ENCODE data around the gene ANKRD12.
A peak's percentile ranks its signal among the peaks of the same experiment; 100 is the strongest.

The ANKRD12 gene

DNA sequence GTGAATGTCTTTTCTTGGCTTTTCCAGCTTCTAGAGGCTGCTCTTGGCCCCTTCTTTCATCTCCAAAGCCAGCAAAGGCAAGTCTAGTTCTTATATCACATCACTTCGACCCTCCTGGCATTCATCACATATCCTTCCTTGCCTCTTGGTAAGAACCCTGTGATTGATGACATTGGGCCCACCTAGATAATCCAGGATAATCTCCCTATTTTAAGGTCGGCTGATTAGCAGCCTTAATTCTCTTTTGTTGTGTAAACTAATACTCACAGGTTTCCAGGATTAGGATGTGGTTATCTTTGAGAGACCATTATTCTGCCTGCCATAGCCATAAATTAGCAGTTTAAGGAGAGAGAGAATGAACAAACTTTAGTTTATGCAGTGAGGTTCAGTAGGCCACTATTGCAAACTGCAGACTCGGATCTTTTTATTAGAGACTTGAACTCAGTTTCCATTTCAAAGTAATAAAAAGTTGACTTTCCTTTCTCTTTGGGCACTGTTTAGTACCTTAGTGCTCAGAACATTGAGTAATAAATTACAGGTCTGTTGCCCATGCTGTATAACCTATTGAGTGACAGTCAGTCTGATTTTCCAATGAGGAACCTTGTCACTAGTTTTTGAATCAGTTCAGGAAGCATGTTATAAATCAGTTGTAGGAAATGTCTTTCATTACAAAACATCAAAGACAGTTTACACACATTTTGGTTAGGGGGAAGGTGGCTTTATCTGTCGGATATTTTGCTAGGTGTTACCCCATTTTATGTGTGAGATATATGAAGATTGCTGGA lies 29.6 kb upstream of the ANKRD12 start:
- peak; percentile 12 for DNase-seq (ENCODE audit: low spot score)

DNA sequence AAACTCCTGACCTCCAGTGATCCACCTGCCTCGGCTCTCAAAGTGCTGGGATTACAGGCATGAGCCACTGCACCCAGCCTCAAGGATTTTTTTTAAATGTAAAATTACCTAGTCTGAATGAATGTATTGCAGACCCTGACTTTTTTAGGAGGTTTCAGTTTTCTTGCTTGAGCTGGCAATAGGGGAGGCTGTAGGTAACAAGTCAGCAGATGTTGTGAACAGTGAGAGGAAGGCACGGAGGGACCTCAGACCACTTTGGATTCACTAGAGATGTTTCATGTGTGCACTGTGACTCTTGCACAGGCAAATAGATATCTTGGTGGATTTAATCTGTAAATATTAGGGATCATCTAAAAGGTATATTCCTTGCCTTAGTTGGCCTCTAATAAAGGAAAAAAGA lies 27.7 kb upstream of the ANKRD12 start:
- DNase-seq (ENCODE audit: low spot score): no peak

DNA sequence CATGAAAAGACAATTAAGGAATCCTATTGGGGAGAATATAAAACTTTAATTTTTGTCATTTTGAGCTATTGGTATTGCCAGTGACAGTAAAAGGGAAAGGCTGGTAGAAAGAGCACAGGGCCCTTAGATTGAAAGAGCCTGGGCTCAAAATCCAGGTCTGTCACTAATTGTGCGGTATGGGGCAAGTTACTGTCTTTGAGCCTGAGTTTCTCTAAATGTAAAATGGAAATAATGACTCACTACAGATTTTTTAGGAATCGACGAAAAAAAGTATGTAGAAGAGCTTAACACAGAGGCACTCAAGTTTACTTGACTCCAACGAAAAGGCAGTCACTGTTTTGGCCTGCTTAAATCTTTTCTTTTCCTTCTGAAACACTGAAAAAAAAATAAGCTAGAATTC lies 27.1 kb upstream of the ANKRD12 start:
- no peak for DNase-seq (ENCODE audit: low spot score)

DNA sequence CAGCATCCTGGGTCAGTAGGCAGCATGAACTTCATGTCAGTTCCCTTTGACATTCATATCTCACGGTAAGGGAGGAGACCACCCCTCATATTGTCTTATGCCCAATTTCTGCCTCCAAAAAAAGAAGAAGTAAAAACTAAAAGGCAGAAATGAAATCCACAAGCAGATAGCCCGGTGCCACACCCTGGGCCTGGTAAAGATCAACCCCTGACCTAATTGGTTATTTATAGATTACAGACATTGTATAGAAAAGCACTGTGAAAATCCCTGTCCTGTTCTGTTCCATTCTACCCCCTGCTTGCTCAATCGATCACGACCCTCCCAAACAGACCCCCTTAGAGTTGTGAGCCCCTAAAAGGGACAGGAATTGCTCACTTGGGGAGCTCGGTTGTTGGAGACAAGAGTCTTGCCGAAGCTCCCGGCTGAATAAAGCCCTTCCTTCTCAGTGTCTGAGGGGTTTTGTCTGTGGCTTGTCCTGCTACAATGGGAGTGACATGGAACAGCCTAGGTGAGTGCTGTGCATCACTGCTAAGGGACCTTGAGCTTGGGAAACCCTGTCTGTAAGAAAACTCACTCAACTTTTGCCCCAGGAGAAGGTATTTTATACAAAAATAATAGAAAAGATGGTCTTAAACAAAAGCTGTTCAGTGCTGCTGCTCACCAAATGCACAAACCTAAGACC lies 23.0 kb upstream of the ANKRD12 start:
- no peak for DNase-seq (ENCODE audit: low spot score)

DNA sequence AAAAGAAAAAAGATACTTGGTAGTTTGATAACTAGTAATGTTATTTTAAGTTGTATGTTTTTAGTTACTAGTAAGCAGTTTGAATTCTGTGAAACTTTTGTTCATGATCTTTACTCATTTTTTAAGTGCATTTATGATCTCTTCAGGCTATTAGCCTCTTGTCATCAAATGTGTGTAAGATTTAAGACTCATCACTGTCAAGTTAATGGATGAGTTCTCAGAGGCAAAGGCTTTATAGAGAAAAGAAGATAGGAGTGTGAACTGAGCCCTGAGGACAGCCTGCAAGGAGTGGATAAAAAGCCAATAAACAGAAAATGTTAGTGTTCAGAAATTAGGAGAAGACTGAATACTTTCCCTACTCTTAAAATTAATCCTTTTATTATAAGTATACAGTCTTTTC lies 20.6 kb upstream of the ANKRD12 start:
- no peak for DNase-seq (ENCODE audit: low spot score)

DNA sequence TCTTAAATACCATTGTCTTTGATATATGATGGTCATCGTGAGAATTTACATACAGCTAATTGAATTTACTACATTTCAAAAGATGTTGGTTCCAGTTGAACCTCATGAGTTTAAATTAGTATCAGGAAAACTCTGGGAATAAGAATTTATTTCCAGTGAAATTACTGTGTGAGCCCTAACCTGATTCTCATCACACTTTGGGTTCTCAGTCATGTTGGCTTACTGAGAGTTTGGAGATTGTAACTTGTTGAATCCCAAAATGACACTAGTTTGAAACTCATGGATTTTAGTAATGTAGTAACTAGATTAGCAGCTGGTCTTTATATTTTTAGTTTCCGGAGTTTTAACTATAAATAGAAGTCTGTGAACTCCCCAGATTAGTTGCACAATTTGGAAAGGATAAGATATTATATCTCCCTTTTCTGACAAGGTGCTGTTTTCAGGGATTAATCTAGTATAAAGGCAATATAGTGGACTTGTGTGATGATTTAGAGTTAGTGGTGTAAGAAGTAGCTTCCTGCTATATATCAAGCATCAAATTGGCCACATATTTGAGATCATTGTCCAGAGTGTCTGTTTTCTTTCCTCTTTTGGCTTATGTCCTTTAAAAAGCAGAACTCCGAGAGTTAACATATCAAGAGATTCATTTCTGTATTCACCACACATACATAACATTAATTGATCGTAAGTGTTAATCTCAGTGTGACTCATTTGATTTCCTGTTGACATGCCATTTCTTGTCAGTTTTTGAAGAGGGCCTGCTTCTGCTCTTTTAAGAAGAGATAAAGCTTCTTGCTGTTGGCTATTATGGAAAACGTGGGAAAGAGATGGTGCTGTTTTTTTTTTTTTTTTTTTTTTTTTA lies 18.4 kb upstream of the ANKRD12 start:
- peak; percentile 73 for DNase-seq (ENCODE audit: low spot score)

DNA sequence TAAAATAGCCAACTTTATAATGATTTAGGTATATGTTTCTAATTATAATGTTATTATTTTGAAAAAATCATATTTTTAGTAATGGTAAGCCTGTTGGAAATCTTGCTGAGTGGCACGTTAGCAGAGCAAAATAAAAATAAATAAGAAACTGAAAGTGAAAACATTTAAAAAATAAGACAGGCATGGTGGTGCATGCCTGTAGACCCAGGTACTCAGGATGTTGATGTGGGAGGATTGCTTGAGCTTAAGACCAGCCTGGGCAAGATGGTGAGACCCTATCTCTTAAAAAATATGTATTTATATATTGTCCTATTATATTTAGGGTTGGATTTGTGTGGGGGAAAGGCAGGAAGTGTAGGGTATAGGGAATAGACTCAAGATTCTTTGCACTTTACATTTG lies 15.8 kb upstream of the ANKRD12 start:
- DNase-seq (ENCODE audit: low spot score): no peak

DNA sequence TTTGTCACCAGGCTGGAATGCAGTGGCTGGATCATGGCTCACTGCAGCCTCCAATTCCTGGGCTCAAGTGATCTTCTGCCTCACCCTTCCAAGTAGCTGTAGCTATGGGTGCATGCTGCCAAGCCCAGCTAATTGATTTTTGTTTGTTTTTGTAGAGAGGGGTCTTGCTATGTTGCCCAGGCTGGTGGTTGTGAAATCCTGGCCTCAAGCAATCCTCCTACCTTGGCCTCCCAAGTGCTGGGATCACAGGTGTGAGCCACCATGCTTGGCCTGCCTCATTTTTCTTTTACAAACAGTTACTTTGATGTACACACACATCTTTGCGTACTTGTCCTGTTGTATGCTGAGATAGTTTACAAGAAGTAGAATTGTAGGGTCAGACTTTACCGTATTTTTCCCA lies 13.1 kb upstream of the ANKRD12 start:
- DNase-seq (ENCODE audit: low spot score): no peak

DNA sequence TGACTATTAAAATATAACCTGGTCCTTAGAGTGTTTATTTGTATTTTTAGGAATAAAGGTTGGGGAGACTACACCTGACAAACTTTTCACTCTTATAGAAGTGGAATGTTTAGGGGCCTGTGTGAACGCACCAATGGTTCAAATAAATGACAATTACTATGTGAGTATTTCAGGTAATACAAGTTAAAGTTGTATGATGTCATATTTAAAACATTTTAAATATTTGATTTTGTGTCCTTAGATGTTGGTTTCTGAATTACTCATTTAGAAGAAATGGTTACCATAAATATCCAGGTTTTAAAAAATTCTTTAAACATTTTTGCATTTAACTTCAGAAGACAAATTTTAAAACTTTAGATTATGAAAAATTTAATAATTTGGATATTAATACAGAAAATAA lies 11.8 kb upstream of the ANKRD12 start:
- DNase-seq (ENCODE audit: low spot score): no peak

DNA sequence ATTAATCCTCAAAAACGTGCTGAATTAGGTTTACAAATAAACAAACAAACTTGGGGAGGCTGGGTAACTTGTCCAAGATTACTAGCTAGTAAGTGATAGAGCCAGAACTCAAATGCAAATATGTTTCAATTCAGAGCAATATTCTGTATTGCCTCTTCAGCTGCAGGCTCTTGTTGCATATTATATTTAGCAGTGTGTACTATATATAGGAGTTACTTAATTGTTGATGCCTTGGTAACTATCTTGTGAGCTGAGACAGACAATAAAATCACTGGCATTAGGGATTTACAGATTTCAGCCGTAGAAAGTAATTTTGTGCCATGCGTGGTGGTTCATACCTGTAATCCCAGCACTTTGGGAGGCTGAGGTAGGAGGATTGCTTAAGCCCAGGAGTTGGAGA lies 10.2 kb upstream of the ANKRD12 start:
- DNase-seq (ENCODE audit: low spot score): no peak

DNA sequence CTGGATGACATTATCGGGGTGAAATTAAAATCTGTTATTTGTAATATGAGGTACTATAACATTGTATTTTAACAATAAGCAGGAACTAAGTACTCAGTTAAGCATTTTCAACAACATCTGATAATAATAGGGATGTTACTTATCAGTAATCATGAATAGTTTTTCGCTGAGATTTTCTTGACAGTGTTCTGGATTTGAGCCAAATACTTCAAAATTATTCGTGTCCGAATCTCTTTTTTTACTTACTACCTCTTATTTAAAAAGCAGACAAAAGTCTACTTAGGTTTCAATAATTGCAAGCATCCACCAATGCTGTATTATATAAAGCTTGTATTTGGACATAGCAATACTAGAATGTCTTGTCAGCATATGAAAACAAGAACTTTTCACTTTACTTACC lies 6.4 kb upstream of the ANKRD12 start:
- no peak for DNase-seq (ENCODE audit: low spot score)

DNA sequence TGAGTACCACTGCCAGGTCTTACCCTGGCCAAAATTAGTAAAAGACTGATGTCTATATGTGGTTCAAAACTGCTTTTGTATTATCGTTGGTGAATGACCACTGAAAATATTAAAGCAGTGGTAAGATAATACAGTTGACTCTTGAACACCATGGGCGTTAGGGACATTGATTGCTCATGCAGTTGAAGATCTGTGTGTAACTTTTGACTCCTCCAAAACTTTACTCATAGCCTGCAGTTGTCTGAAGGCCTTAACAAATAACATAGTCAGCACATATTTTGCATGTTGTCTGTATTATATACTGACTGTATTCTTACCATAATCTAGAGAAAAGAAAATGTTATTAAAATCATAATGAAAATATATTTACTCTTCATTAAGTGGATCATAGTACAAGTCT lies 5.8 kb upstream of the ANKRD12 start:
- no peak for DNase-seq (ENCODE audit: low spot score)

DNA sequence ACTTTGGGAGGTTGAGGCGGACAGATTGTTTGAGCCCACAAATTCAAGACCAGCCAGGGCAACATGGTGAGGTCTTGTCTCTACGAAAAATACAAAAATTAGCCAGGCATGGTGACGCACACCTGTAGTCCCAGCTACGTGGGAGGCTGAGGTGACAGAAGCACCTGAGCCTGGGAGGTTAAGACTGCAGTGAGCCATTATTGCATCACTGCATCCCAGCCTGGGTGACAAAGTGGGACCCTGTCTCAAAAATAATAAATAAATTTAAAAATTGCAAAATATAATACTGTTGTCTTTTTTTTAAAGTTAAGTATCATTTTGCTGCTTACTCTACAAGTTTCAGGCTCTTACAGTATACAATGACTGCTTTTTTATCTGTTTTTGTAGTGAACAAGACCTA lies 4.0 kb upstream of the ANKRD12 start:
- DNase-seq (ENCODE audit: low spot score): no peak

DNA sequence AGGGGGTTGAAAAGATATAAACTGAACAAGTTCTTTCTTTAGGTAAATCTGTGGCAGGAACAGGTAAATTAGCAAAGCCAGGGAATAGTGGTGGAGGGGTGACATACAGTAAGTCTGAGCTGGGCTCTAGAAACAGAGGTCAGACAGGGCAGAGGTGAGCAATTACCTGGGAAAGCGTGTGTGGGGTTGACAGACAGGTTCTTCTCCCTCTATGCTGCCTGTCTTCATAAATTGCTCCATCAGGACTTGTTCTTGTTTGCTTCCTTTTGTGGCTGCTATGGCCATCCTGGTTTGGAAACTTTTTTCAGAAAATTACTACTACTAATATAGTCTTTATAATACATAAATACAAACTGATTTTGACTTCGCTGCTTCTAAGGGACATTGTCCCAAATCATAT lies 3.4 kb upstream of the ANKRD12 start:
- DNase-seq (ENCODE audit: low spot score): no peak

DNA sequence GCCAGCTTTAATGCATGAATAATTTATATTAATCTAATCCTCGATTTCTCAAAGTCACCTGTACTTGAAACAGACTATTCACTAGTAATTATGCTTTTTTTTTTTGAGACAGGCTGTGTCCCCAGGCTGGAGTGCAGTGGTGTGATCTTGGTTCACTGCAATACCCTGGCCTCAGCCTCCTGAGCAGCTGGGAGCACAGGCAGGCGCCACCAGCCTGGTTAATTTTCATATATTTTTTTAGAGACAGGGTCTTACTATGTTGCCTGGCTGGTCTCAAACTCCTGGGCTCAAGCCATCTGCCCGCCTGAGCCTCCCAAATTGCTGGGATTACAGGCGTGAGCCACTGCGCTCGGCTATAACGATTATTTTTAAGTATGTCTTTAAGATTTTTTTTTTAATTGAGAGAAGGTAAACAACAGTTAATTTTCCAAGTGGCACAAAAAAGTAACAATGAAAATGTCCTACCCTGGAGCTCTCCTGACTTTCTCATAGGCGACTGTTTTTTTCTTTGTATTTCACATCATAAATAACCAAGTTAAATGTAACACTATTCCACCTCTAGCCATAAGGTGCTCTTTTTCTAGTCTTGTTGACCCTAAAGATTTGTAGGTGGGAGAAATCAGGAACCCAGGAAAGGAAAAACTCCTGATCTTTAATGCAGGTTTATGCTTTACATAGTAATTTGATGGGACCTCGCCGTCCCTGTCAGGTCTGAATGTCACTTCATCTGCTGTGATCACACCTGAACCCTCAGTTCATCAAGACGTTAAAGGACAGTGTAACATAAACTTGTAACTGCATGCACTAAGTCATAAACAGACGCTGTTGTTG lies 1.3 kb upstream of the ANKRD12 start:
- no peak for DNase-seq (ENCODE audit: low spot score)

DNA sequence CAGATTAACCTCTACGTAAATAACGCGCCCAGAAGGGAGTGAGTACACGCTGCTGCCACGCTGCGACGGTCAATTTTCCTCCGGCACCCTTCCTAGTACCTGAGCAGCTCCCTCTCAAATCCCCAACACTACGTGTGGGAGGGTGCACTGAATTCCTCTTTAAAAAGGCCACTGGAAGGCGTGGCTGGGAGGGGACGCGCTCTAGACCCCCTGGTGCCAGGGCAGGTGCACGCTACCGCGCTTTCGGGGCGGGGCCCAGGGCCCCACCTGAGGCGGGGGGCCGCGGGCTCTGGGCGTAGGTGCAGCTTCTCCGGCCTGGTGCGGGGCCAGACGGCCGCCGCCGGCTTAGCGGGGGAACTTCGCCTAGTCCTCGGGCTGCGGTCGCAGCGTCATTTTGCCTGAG lies 668 bp upstream of the ANKRD12 start:
- DNase-seq (ENCODE audit: low spot score): peak; percentile 82

DNA sequence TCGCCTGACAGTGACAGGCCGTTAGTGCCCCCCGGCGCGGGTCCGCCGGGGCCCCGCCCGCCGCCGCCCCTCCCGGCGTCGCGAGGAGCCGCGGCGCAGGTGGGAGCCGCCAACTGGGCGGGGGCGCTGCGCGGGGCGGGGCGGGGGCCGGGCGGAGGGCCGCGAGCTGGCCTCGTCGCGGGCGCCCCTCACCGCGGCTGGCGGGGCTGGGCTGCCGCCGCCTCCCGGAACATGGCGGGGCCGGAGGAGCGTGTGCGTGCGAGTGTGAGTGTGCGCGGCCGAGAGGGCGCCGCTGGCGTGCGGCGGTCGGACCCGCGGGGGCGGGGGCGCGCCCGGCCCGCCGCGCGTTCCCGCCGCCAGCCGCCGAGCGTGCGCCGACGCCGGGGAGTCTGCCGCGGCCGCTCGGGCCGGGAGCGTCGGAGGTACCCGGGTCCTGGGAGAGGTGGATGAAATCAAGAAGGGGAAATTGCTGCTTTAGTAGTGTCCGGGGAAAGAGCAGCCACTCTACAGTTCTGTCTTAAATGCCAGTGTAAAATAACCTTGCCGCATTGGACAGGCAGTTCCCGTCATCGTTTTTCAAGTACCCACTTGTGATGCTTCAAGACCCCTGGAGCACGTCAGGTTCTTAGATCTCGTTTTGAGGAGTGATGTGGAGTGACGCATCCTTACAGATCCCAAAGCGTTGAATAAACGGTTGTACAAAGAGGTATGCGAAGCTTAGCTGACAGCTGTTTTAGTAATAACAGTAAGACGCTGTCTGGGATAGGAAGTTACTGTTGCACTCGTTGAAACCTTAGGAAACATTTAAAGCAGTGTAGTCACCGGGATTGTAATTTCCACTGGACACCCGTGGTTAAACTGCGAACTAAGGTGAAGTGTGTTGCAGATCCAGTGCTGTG lies 836 bp downstream of the ANKRD12 start:
- peak; percentile 85 for DNase-seq (ENCODE audit: low spot score)

DNA sequence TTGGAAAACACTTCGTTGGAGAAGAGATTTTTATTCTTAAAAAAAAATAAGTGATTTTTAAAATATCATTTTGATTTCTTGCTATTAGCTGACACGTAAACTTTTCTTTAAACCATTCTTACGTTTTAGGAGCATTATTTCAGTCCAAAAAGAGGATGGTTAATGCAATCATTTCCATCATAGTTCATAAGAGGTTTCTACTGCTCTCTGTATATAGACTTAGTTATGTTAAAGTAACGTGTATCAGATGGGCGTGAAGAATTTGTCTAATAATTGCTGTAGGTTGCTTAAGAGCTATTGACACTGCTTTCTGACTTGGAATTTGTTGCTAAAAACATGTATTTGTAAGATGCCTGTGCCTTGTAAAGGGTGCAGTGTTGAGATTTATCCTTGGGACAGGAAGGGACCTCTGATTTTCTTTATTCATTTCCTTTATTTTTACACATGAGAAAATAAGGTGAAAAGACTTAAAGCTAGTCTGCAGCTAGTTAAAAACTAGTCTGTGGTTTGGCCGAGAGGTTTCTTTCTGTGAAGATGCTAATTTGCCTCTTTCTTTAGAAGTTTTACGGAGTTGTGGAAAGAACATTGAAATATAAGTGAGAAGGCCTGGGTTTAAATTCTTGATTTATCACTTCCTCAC lies 2.9 kb downstream of the ANKRD12 start:
- DNase-seq (ENCODE audit: low spot score): no peak

DNA sequence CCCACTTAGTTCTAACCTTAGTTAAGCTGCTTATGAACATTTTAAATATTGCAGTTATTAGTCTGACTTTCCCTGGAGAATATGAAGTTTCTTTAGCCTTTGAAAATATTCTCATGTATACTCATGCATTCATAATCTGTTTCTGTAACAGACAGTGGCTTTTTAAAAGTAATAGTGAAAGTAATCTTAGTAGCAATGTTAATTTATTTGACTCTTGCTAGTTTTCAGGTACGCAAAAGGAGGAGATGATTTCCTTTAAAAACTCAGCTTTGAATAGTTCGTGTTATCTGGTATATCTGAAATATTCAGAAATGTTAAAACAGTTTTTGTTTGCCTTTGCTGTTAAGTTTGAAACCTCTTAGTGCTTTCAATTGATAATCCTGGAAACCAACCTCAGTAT lies 3.8 kb downstream of the ANKRD12 start:
- DNase-seq (ENCODE audit: low spot score): no peak

DNA sequence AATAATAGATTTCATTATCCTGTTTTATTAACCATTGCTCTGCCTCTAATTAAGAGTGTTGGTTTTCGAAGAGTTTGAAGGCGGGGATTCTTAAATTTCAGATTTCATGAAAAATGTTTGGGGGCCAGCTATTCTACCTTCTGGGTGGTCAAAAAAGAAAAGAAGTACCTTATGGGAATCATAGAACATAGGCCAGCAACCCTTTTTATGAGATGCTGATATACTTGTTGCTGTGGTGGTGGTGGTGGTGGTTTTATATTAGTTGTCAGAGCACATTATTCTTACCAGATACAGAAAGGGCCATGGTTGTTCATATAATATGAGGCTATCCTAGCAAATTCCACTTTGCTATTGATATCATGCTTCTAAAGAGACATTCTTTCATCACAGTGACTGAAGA lies 4.4 kb downstream of the ANKRD12 start:
- DNase-seq (ENCODE audit: low spot score): no peak

DNA sequence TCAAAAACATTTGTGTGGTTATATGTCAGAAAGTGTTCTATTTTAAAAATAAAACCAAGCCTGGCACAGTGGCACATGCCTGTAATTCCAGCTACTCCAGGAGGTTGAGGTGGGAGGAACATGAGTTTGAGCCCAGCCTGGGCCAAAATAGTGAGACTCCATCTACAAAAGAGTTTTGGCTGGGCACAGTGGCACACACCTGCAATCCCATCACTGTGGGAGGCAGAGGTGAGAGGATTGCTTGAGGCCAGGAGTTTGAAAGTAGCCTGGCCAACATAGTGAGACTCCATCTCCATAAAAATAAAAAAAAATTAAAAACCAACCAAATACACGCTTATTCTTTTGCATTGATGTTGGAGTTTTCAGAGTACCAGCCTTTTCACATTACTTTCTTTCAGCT lies 9.6 kb downstream of the ANKRD12 start:
- DNase-seq (ENCODE audit: low spot score): no peak

Data from hematopoietic multipotent progenitor cell treated with erythropoietin and hydrocortisone succinate and interleukin-3 and kit ligand, for 17 days (in vitro differentiated cells).